CD4-positive, CD25-positive, alpha-beta regulatory T cell (primary cell): ENCODE measurements around the gene SHLD3. TPM values are rescaled to one million over a fixed set of nuclear protein-coding genes. Genes with fewer than 3 reads are reported as not detected.
"Not testable (repeated sequence)": the region's sequence is repeated elsewhere in the genome, so short reads cannot be mapped to it uniquely, and the experiment has no call there.

Experiments used
- ATAC-seq, 2 donors: fragments of 150-1000 bp; cut with Tn5 transposase; one replicate each; pipeline ENCODE4 v1.10.0; 2021; ENCODE audit warnings: low read depth in 2 of 2, moderate number of reproducible peaks in 2 of 2, moderate library complexity in 1 of 2
- DNase-seq, 3 donors: peaks; one replicate each; pipeline versions ENCODE4 v3.0.0 to v3.0.0-alpha.2; 2012 to 2022; ENCODE audit warnings: mixed read lengths in 1 of 3
- H3K27ac ChIP-seq: one replicate; pipeline ENCODE4 v1.7.0; 2013; ENCODE audit warnings: mild to moderate bottlenecking, low read length; ENCODE audit not compliant: insufficient read depth, poor library complexity, severe bottlenecking
- H3K27me3 ChIP-seq: one replicate; pipeline ENCODE4 v1.7.0; 2013; ENCODE audit warnings: low read length; ENCODE audit not compliant: control insufficient read depth, insufficient read depth
- H3K36me3 ChIP-seq: one replicate; pipeline ENCODE4 v1.7.0; 2013; ENCODE audit warnings: mild to moderate bottlenecking, low read length, moderate library complexity; ENCODE audit not compliant: control insufficient read depth, insufficient read depth
- H3K4me1 ChIP-seq: 2 replicates; pipeline ENCODE4 v1.7.0; 2013; ENCODE audit warnings: mild to moderate bottlenecking, low read length; ENCODE audit not compliant: insufficient read depth, control insufficient read depth, poor library complexity, severe bottlenecking
- H3K4me3 ChIP-seq: one replicate; pipeline ENCODE4 v1.7.0; 2013; ENCODE audit warnings: low read depth, mild to moderate bottlenecking, low read length, moderate library complexity
- H3K9me3 ChIP-seq, 2 experiments: 1 replicate in 1 of 2; 2 replicates in 1 of 2; pipeline ENCODE4 v1.7.0; 2013; ENCODE audit warnings: low read length in 2 of 2, mild to moderate bottlenecking in 1 of 2, moderate library complexity in 1 of 2; ENCODE audit not compliant: control insufficient read depth in 2 of 2
- H3K27ac Mint-ChIP-seq, 3 donors: one replicate each; pipeline ENCODE4 v1.8.0; 2020 to 2022; ENCODE audit warnings: mild to moderate bottlenecking in 3 of 3, mixed read lengths in 3 of 3, moderate library complexity in 2 of 3
- H3K27me3 Mint-ChIP-seq: one replicate; pipeline ENCODE4 v1.8.0; 2022; ENCODE audit warnings: mild to moderate bottlenecking, mixed read lengths
- H3K36me3 Mint-ChIP-seq: one replicate; pipeline ENCODE4 v1.8.0; 2020; ENCODE audit warnings: mixed read lengths
- H3K4me1 Mint-ChIP-seq, 4 donors: one replicate each; pipeline ENCODE4 v1.8.0; 2020 to 2022; ENCODE audit warnings: mixed read lengths in 4 of 4, mild to moderate bottlenecking in 1 of 4
- H3K4me3 Mint-ChIP-seq, 4 donors: one replicate each; pipeline ENCODE4 v1.8.0; 2020 to 2022; ENCODE audit warnings: mild to moderate bottlenecking in 4 of 4, mixed read lengths in 4 of 4, moderate library complexity in 3 of 4
- H3K9me3 Mint-ChIP-seq, 7 donors: one replicate each; pipeline ENCODE4 v1.8.0; 2020 to 2022; ENCODE audit warnings: mixed read lengths in 7 of 7, mild to moderate bottlenecking in 3 of 7, moderate library complexity in 2 of 7
- polyA plus RNA-seq, 4 donors: library from polyadenylated mRNA; unstranded; fragments of 300-500 nt; fragmentation: Illumina TruSeq; gene quantifications; one replicate each; pipeline ENCODE4 v1.2.3, GENCODE V29; 2021
- total RNA-seq: library from RNA; stranded (reverse); gene quantifications from one replicate; pipeline ENCODE4 v1.2.3, GENCODE V29; 2022

Gene SHLD3
- total RNA-seq: 11.1 TPM
- 1 to 10 TPM; 5.8 to 6.3 (median 6.2) TPM for polyA plus RNA-seq

- peaks cover 0 to 3% (median 0%) of the 10 kb centered on the region in 7 donors for H3K9me3 Mint-ChIP-seq
- peak; percentile 83 to 94 (median 93) for DNase-seq
- Histone ChIP-seq H3K4me1 (peaks cover 36% of the 10 kb centered on the region), H3K27me3 (no peaks in the 10 kb centered on the region), H3K9me3 (no peaks in the 10 kb centered on the region), H3K36me3 (peaks cover 9% of the 10 kb centered on the region), H3K27ac (peak within 1 kb of the TSS; percentile 93), H3K4me3 (peak within 1 kb of the TSS; percentile 99)
- H3K27me3 Mint-ChIP-seq: peaks cover 15% of the 10 kb centered on the region
- H3K27ac Mint-ChIP-seq: peak within 1 kb of the TSS; percentile 97 to 100 (median 98)
- peaks cover 37 to 60% (median 49%) of the 10 kb centered on the region in 4 donors for H3K4me1 Mint-ChIP-seq
- H3K4me3 Mint-ChIP-seq: peak within 1 kb of the TSS; percentile 96 to 100 (median 99)
- H3K36me3 Mint-ChIP-seq: peaks cover 7% of the 10 kb centered on the region
- ATAC-seq: peak; percentile 77 to 79
Observed at GRCh38 chr5:65624571-65625555, at the start of gene SHLD3, which contains the start of gene TRAPPC13. Gene SHLD3, plus strand, starts transcription at chr5:65625027. Its CDS starts 4,561 bp downstream, at chr5:65629588. Gene TRAPPC13, plus strand, starts transcription at chr5:65625027. Its CDS starts 34 bp downstream, at chr5:65625061.

GRCh38 chr5:65577141-65577540 is 47.7 kb upstream of the SHLD3 start:
- Histone ChIP-seq H3K27ac (no peak overlapping the region), H3K36me3 (peaks cover 66% of the 10 kb centered on the region), H3K4me1 (no peaks in the 10 kb centered on the region), H3K9me3 (no peaks in the 10 kb centered on the region), H3K4me3 (no peak overlapping the region), H3K27me3 (no peaks in the 10 kb centered on the region)
- Mint-ChIP-seq H3K27me3 (no peaks in the 10 kb centered on the region), H3K4me1 (peaks cover 28 to 39% (median 35%) of the 10 kb centered on the region in 4 donors), H3K4me3 (no peak overlapping the region), H3K9me3 (no peaks in the 10 kb centered on the region), H3K36me3 (peaks cover 48% of the 10 kb centered on the region), H3K27ac (peak overlapping the region in 2 of 3 donors; percentile 35 to 40)
- ATAC-seq (no peak), DNase-seq (no peak)

- Mint-ChIP-seq H3K36me3 (peaks cover 39% of the 10 kb centered on the region), H3K27me3 (no peaks in the 10 kb centered on the region), H3K4me3 (no peak overlapping the region), H3K9me3 (no peaks in the 10 kb centered on the region), H3K27ac (no peak overlapping the region), H3K4me1 (peaks cover 2 to 14% (median 6%) of the 10 kb centered on the region in 4 donors)
- Histone ChIP-seq H3K27me3 (no peaks in the 10 kb centered on the region), H3K9me3 (no peaks in the 10 kb centered on the region), H3K36me3 (peaks cover 88% of the 10 kb centered on the region), H3K4me1 (no peaks in the 10 kb centered on the region), H3K4me3 (no peak overlapping the region), H3K27ac (no peak overlapping the region)
- DNase-seq: no peak
- ATAC-seq: no peak
Observed at GRCh38 chr5:65588694-65589093, 36.1 kb upstream of the SHLD3 start.

DNA sequence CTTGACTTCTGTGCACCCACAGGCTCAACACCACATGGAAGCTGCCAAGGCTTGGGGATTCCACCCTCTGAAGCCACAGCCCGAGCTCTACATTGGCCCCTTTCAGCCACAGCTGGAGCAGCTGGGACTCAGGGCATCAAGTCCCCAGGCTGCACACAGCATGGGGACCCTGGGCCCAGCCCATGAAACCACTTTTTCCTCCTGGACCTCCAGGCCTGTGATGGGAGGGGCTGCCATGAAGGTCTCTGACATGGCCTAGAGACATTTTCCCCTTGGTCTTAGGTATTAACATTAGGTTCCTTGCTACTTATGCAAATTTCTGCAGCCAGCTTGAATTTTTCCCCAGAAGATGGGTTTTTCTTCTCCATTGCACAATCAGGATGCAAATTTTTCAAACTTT is 23.1 kb upstream of the SHLD3 start:
- H3K27me3 Mint-ChIP-seq, ATAC-seq, H3K9me3 Mint-ChIP-seq, H3K27ac ChIP-seq, H3K4me1 ChIP-seq, H3K9me3 ChIP-seq, H3K27ac Mint-ChIP-seq, DNase-seq, H3K27me3 ChIP-seq, H3K4me3 ChIP-seq, H3K4me3 Mint-ChIP-seq: not testable (repeated sequence)
- peaks cover 86% of the 10 kb centered on the region for H3K36me3 ChIP-seq
- peaks cover 9 to 34% (median 28%) of the 10 kb centered on the region in 4 donors for H3K4me1 Mint-ChIP-seq
- H3K36me3 Mint-ChIP-seq: peaks cover 66% of the 10 kb centered on the region

GRCh38 chr5:65611524-65611923 is 13.3 kb upstream of the SHLD3 start:
- H3K4me1 Mint-ChIP-seq: peaks cover 13 to 25% (median 20%) of the 10 kb centered on the region in 4 donors
- peaks cover 62% of the 10 kb centered on the region for H3K36me3 Mint-ChIP-seq
- ATAC-seq (no peak), DNase-seq (no peak)
- Histone ChIP-seq H3K27ac (no peak overlapping the region), H3K4me3 (no peak overlapping the region), H3K9me3 (no peaks in the 10 kb centered on the region), H3K27me3 (no peaks in the 10 kb centered on the region), H3K4me1 (no peaks in the 10 kb centered on the region), H3K36me3 (peaks cover 83% of the 10 kb centered on the region)
- H3K27ac Mint-ChIP-seq: no peak overlapping the region
- no peaks in the 10 kb centered on the region for H3K9me3 Mint-ChIP-seq
- H3K4me3 Mint-ChIP-seq: no peak overlapping the region
- no peaks in the 10 kb centered on the region for H3K27me3 Mint-ChIP-seq

GRCh38 chr5:65612298-65612907 is 12.4 kb upstream of the SHLD3 start:
- ATAC-seq (no peak), DNase-seq (no peak)
- Mint-ChIP-seq H3K9me3 (no peaks in the 10 kb centered on the region), H3K36me3 (peaks cover 56% of the 10 kb centered on the region), H3K4me1 (peaks cover 13 to 27% (median 19%) of the 10 kb centered on the region in 4 donors), H3K27me3 (no peaks in the 10 kb centered on the region), H3K27ac (no peak overlapping the region), H3K4me3 (no peak overlapping the region)
- Histone ChIP-seq H3K4me1 (no peaks in the 10 kb centered on the region), H3K4me3 (no peak overlapping the region), H3K27ac (no peak overlapping the region), H3K27me3 (no peaks in the 10 kb centered on the region), H3K36me3 (peaks cover 80% of the 10 kb centered on the region), H3K9me3 (no peaks in the 10 kb centered on the region)

DNA sequence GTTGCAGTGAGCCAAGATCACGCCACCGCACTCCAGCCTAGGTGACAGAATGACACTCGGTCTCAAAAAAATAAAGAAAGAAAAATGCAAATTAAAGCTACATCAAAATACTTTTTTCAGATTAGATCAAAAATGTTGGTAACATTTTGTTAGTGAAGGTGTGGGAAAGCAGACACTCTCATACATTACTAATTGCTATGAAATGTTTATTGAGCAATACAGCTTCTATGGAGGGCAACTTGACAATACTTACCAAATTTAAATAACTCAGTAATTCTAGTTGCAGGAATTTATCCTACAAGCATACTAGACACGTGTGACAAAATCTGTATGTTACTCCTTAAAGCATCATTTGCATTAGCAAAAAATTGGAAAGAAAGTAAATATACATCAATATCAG is 4.8 kb upstream of the SHLD3 start:
- Histone ChIP-seq H3K27me3 (no peaks in the 10 kb centered on the region), H3K4me1 (peaks cover 28% of the 10 kb centered on the region), H3K4me3 (no peak overlapping the region), H3K9me3 (no peaks in the 10 kb centered on the region), H3K36me3 (peaks cover 18% of the 10 kb centered on the region), H3K27ac (no peak overlapping the region)
- no peak overlapping the region for H3K4me3 Mint-ChIP-seq
- peaks cover 11% of the 10 kb centered on the region for H3K27me3 Mint-ChIP-seq
- peaks cover 26 to 59% (median 43%) of the 10 kb centered on the region in 4 donors for H3K4me1 Mint-ChIP-seq
- ATAC-seq (no peak), DNase-seq (no peak)
- no peak overlapping the region for H3K27ac Mint-ChIP-seq
- H3K36me3 Mint-ChIP-seq: peaks cover 10% of the 10 kb centered on the region
- H3K9me3 Mint-ChIP-seq: peaks cover 0 to 3% (median 0%) of the 10 kb centered on the region in 7 donors
